ENCODE results near the gene UQCRQ. TPM values are rescaled to one million over a fixed set of nuclear protein-coding genes. Genes with fewer than 3 reads are reported as not detected.

UQCRQ gene
- total RNA-seq, 1 donor from 2014 or later = 176 TPM

- no peak for DNase-seq
These were observed 5.2 kb downstream of the UQCRQ start for GRCh38 chr5:132871459-132872284.

GRCh38 chr5:132872788-132873118 is 6.3 kb downstream of the UQCRQ start:
- no peak for DNase-seq

- no peak for DNase-seq
These were observed 6.9 kb downstream of the UQCRQ start, which contains the start of gene LEAP2 for GRCh38 chr5:132873119-132873929. Gene LEAP2, plus strand, starts transcription at chr5:132873668. Its CDS starts 27 bp downstream, at chr5:132873695.

- no peak for DNase-seq
These were observed 7.5 kb downstream of the UQCRQ start for GRCh38 chr5:132873930-132874271.

- no peak for DNase-seq
These were observed 9.7 kb downstream of the UQCRQ start for GRCh38 chr5:132876020-132876759.

GRCh38 chr5:132877466-132877865 is 11.0 kb downstream of the UQCRQ start:
- DNase-seq = no peak

GRCh38 chr5:132877938-132878337 is 11.5 kb downstream of the UQCRQ start:
- peak; percentile 76 for DNase-seq

GRCh38 chr5:132883261-132883834 is 16.9 kb downstream of the UQCRQ start:
- DNase-seq = peak; percentile 72

- DNase-seq = no peak
These were observed 18.1 kb downstream of the UQCRQ start for GRCh38 chr5:132884548-132884947.

GRCh38 chr5:132886064-132886823 is 19.8 kb downstream of the UQCRQ start:
- no peak for DNase-seq

GRCh38 chr5:132887283-132887682 is 20.8 kb downstream of the UQCRQ start:
- no peak for DNase-seq

GRCh38 chr5:132889501-132889900 is 23.1 kb downstream of the UQCRQ start:
- no peak for DNase-seq

- DNase-seq = no peak
These were observed 24.4 kb downstream of the UQCRQ start for GRCh38 chr5:132890817-132891216.

GRCh38 chr5:132895719-132896305 is 29.4 kb downstream of the UQCRQ start:
- DNase-seq = no peak

- DNase-seq = no peak
These were observed 30.2 kb downstream of the UQCRQ start for GRCh38 chr5:132896685-132897084.

GRCh38 chr5:132898094-132898493 is 31.7 kb downstream of the UQCRQ start:
- DNase-seq = no peak

- DNase-seq = no peak
These were observed 34.6 kb downstream of the UQCRQ start for GRCh38 chr5:132901036-132901435.

GRCh38 chr5:132901730-132902129 is 35.3 kb downstream of the UQCRQ start:
- no peak for DNase-seq

- DNase-seq = peak; percentile 28
These were observed 39.5 kb downstream of the UQCRQ start for GRCh38 chr5:132905938-132906337.

- DNase-seq = no peak
These were observed 40.7 kb downstream of the UQCRQ start for GRCh38 chr5:132907161-132907560.

GRCh38 chr5:132909702-132910101 is 43.3 kb downstream of the UQCRQ start:
- no peak for DNase-seq

All from tongue (tissue), 2 donors.